ENCODE data around the gene MRE11. TPM values are rescaled to one million over a fixed set of nuclear protein-coding genes. Genes with fewer than 3 reads are reported as not detected.
A peak's percentile ranks its signal among the peaks of the same experiment; 100 is the strongest.

The MRE11 gene
- 16.7 TPM for total RNA-seq

DNA sequence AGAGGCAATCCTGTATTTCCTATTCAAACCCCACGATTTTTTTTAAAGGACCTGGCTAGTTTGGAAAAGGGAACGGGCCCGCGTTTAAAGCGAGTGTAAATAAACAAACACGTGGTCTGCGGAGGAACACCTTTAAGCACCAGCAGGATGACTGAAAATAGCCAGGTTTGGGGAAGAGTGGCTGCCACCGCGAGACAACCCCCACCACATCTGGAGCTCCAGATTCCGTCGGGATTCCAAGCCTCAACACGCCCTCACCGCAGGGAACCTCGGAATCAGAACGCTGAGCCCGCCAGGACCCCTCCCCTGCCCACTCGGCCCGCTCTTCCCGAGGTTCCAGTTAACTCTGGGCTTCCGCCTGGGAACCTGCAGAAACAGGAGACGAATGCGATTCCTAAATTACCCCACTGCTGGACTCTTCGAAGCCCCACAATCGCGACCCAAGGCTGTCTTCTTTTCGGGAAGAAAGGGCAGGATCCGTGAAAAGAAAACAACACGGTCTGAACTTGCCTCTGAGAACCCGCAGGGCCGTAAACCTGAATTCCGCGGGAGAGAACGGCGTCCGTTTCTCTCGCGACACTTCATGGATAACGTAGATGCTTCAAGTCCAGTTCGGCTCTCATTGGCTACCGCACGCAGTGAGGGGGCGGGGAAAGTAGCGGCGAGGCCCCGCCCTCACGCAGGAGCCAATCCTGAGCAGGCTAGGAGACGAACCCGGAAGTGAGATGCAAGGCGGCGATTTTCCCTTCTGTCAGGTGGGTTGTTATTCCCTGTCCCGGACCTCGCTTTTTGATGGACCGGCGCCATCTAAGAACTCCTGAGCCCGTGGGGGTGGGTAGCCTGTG lies at the start of gene MRE11, which contains the start of gene ANKRD49:
TSS of gene MRE11 (minus strand) at position 564 of the 845 bp plus-strand sequence. CDS start 1,043 bp downstream, outside the sequence.
TSS of gene ANKRD49 (plus strand) at position 704 of the 845 bp plus-strand sequence. CDS start 2,710 bp downstream, outside the sequence.
- peaks cover 12 to 28% (median 27%) of the 10 kb centered on the region in 3 donors for H3K36me3 ChIP-seq (ENCODE audit: control insufficient read depth in 3 of 3, insufficient read depth in 3 of 3, low read length in 3 of 3)
- H3K9me3 ChIP-seq (ENCODE audit: control insufficient read depth in 3 of 3, low read length in 3 of 3): no peaks in the 10 kb centered on the region
- H3K27ac ChIP-seq (ENCODE audit: low read depth, low read length): peak within 1 kb of the TSS; percentile 68
- peak within 1 kb of the TSS; percentile 91 to 97 (median 92) for H3K9ac ChIP-seq (ENCODE audit: low read depth in 1 of 3, low read length in 3 of 3)
- H3K4me3 ChIP-seq (ENCODE audit: low read length in 3 of 3): peak within 1 kb of the TSS; percentile 93 to 97 (median 96)
- peaks cover 8 to 12% (median 11%) of the 10 kb centered on the region in 3 donors for H3K4me1 ChIP-seq (ENCODE audit: control insufficient read depth in 3 of 3, insufficient read depth in 3 of 3, low read length in 3 of 3)
- no peaks in the 10 kb centered on the region for H3K27me3 ChIP-seq (ENCODE audit: control insufficient read depth in 3 of 3, insufficient read depth in 3 of 3, low read length in 3 of 3)

DNA sequence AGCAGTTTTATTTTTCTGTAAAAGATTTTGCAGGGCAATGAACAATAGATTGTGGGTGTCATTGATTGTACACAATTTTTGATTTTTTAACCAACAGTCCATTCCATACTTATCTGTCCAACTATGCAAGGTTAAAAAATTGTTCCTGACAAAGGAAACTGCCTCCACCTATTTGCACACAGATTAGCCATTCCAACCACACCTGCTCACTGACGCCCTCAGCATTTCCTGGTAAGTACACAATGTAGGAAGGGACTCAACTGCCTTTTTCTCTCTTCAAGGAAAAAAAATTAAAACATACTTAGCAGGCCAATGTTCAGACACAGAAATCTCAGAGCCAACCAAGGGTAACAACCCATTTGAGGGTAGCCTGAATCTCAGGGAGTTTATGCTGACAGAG lies 45.8 kb upstream of the MRE11 start:
- Histone ChIP-seq H3K4me3 (ENCODE audit: low read length in 3 of 3) (no peak overlapping the region), H3K27me3 (ENCODE audit: control insufficient read depth in 3 of 3, insufficient read depth in 3 of 3, low read length in 3 of 3) (peaks cover 0 to 2% (median 0%) of the 10 kb centered on the region in 3 donors), H3K36me3 (ENCODE audit: control insufficient read depth in 3 of 3, insufficient read depth in 3 of 3, low read length in 3 of 3) (no peaks in the 10 kb centered on the region), H3K4me1 (ENCODE audit: control insufficient read depth in 3 of 3, insufficient read depth in 3 of 3, low read length in 3 of 3) (peaks cover 0 to 5% (median under 1%) of the 10 kb centered on the region in 3 donors), H3K9ac (ENCODE audit: low read depth in 1 of 3, low read length in 3 of 3) (no peak overlapping the region), H3K27ac (ENCODE audit: low read depth, low read length) (no peak overlapping the region), H3K9me3 (ENCODE audit: control insufficient read depth in 3 of 3, low read length in 3 of 3) (no peaks in the 10 kb centered on the region)

DNA sequence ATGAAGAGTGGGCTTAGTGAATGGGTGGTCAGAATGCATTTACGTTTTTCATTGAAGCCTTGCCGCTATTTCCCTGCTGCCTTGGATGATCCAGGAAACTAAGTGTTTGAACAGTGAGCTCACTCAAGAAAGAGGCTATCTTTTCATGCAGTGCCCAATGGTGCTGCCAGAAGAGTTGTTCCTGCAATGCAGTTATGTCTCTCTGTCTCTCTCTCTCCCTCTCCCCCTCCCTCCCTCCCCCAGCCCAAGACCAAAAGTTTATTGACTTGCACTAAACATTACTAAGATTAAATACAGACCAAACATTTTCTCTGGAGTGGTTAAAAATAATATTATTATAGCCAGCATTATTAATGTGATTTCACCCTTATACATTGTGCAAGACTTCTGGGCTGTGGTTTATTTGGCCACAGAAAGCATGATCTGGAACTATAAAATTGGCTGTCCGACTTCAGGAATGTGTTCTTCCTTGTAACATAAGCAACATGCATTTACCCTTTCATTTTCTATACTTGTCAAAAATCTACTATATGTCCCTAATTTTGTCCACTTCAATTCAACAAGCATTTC lies 43.5 kb upstream of the MRE11 start:
- H3K27ac ChIP-seq (ENCODE audit: low read depth, low read length): no peak overlapping the region
- peaks cover 0 to 2% (median 0%) of the 10 kb centered on the region in 3 donors for H3K27me3 ChIP-seq (ENCODE audit: control insufficient read depth in 3 of 3, insufficient read depth in 3 of 3, low read length in 3 of 3)
- H3K4me3 ChIP-seq (ENCODE audit: low read length in 3 of 3): no peak overlapping the region
- no peak overlapping the region for H3K9ac ChIP-seq (ENCODE audit: low read depth in 1 of 3, low read length in 3 of 3)
- H3K9me3 ChIP-seq (ENCODE audit: control insufficient read depth in 3 of 3, low read length in 3 of 3): no peaks in the 10 kb centered on the region
- H3K36me3 ChIP-seq (ENCODE audit: control insufficient read depth in 3 of 3, insufficient read depth in 3 of 3, low read length in 3 of 3): no peaks in the 10 kb centered on the region
- H3K4me1 ChIP-seq (ENCODE audit: control insufficient read depth in 3 of 3, insufficient read depth in 3 of 3, low read length in 3 of 3): no peaks in the 10 kb centered on the region

DNA sequence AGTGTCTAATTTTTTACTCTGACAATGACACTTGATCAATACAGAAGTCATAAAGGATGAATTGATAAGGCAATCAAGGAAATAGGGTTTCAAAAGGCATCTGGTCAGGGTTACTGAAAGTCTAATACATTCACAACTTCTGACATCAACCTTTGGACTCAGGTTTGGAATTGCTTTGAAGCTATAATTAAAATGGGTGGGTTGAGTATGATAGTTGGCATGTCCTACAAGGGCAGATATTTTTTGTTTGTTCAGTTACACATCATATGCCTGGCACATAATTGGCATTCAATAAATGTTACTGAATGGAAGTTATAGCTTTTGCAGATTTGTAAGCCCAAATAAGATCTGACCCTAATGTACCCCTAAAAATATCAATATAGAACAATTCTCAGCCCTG lies 42.7 kb upstream of the MRE11 start:
- H3K27ac ChIP-seq (ENCODE audit: low read depth, low read length): no peak overlapping the region
- H3K36me3 ChIP-seq (ENCODE audit: control insufficient read depth in 3 of 3, insufficient read depth in 3 of 3, low read length in 3 of 3): no peaks in the 10 kb centered on the region
- H3K9me3 ChIP-seq (ENCODE audit: control insufficient read depth in 3 of 3, low read length in 3 of 3): no peaks in the 10 kb centered on the region
- H3K4me1 ChIP-seq (ENCODE audit: control insufficient read depth in 3 of 3, insufficient read depth in 3 of 3, low read length in 3 of 3): no peaks in the 10 kb centered on the region
- H3K4me3 ChIP-seq (ENCODE audit: low read length in 3 of 3): no peak overlapping the region
- no peak overlapping the region for H3K9ac ChIP-seq (ENCODE audit: low read depth in 1 of 3, low read length in 3 of 3)
- peaks cover 0 to 2% (median 0%) of the 10 kb centered on the region in 3 donors for H3K27me3 ChIP-seq (ENCODE audit: control insufficient read depth in 3 of 3, insufficient read depth in 3 of 3, low read length in 3 of 3)

DNA sequence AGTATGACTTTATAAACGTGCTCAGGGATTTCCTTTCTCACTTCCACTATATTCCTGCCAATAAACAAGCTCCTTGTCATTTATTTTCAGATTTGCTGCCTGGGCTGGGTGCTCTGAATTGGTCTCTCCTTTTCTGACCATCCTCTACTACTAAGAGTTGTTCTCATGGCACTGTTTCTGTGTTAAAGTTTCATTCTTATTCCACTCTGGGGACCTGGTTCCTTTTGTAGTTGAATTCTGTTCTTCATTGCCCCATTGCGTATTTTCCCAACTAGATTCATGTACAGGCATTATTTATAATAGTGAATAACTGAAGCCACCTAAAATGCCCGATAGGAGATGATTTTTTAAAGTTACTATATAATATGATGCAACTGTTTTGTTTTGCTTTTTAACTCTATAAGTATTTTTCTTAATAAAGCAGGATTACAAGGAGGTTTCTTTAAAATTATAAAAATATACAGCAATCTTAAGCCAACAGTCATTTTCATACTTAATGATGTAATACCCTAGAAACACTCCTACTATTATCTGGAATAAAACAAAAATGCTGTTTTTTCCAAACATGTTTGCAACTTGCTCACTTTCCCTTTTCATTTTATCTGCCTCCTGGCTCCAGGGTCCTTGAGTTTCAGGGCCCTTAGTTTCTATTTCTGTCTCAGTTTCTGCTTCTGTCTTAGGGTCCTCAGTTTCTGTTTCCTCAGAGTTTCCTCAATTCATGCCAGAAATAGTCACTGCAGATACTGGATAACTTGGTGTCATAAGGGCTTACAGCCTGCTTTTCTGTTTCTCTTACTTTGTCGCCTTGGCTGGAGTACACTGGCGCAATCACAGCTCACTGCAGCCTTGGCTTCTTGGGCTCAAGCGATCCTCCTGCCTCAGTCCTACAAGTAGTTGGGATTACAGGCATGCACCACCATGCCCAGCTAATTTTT lies 40.3 kb upstream of the MRE11 start:
- no peaks in the 10 kb centered on the region for H3K4me1 ChIP-seq (ENCODE audit: control insufficient read depth in 3 of 3, insufficient read depth in 3 of 3, low read length in 3 of 3)

DNA sequence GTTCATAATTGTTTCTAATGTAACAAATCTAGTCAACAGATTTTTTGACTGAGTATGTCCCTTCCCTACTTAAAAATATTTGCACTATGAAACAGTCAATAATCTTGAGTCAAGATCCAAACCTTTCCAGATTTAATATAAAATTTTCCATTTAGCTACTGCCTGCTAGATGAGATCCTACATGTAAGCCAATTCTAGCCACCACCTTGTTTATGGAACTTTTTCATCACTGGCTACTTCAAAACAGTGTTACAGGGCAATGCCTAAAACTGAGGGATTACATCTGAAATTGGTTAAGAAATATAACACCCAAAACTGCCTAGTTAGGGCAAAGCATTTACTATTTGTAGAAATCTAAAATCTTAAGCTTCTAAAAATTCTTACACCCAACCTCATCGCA lies 39.6 kb upstream of the MRE11 start:
- no peak overlapping the region for H3K9ac ChIP-seq (ENCODE audit: low read depth in 1 of 3, low read length in 3 of 3)
- no peaks in the 10 kb centered on the region for H3K9me3 ChIP-seq (ENCODE audit: control insufficient read depth in 3 of 3, low read length in 3 of 3)
- no peak overlapping the region for H3K4me3 ChIP-seq (ENCODE audit: low read length in 3 of 3)
- no peaks in the 10 kb centered on the region for H3K36me3 ChIP-seq (ENCODE audit: control insufficient read depth in 3 of 3, insufficient read depth in 3 of 3, low read length in 3 of 3)
- H3K4me1 ChIP-seq (ENCODE audit: control insufficient read depth in 3 of 3, insufficient read depth in 3 of 3, low read length in 3 of 3): no peaks in the 10 kb centered on the region
- peaks cover 0 to 2% (median 0%) of the 10 kb centered on the region in 3 donors for H3K27me3 ChIP-seq (ENCODE audit: control insufficient read depth in 3 of 3, insufficient read depth in 3 of 3, low read length in 3 of 3)
- H3K27ac ChIP-seq (ENCODE audit: low read depth, low read length): no peak overlapping the region

More for the DNA sequence above, 40.3 kb upstream of the MRE11 start:
- Histone ChIP-seq H3K27me3 (ENCODE audit: control insufficient read depth in 3 of 3, insufficient read depth in 3 of 3, low read length in 3 of 3) (peaks cover 0 to 2% (median 0%) of the 10 kb centered on the region in 3 donors), H3K9me3 (ENCODE audit: control insufficient read depth in 3 of 3, low read length in 3 of 3) (no peaks in the 10 kb centered on the region), H3K9ac (ENCODE audit: low read depth in 1 of 3, low read length in 3 of 3) (no peak overlapping the region), H3K4me3 (ENCODE audit: low read length in 3 of 3) (no peak overlapping the region), H3K27ac (ENCODE audit: low read depth, low read length) (peak overlapping the region; percentile 19), H3K36me3 (ENCODE audit: control insufficient read depth in 3 of 3, insufficient read depth in 3 of 3, low read length in 3 of 3) (no peaks in the 10 kb centered on the region)

DNA sequence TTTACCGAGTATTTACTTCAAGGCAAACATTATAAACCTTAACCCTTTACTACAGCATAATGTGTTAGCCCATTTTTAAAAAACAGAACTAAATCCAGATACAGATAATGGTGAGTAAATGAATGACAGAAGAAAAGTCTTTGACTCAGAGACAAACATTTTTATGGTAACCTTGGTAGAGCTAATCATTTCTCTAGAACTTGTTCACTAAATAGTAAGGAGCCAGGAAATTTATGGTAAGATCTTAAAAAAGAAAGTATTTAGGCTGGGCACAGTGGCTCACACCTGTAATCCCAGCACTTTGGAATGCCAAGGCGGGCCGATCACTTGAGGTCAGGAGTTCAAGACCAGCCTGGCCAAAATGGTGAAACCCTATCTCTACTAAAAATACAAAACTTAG lies 38.6 kb upstream of the MRE11 start:
- no peak overlapping the region for H3K9ac ChIP-seq (ENCODE audit: low read depth in 1 of 3, low read length in 3 of 3)
- no peaks in the 10 kb centered on the region for H3K36me3 ChIP-seq (ENCODE audit: control insufficient read depth in 3 of 3, insufficient read depth in 3 of 3, low read length in 3 of 3)
- H3K4me1 ChIP-seq (ENCODE audit: control insufficient read depth in 3 of 3, insufficient read depth in 3 of 3, low read length in 3 of 3): no peaks in the 10 kb centered on the region
- no peak overlapping the region for H3K4me3 ChIP-seq (ENCODE audit: low read length in 3 of 3)
- peaks cover 0 to 2% (median 2%) of the 10 kb centered on the region in 3 donors for H3K27me3 ChIP-seq (ENCODE audit: control insufficient read depth in 3 of 3, insufficient read depth in 3 of 3, low read length in 3 of 3)
- H3K9me3 ChIP-seq (ENCODE audit: control insufficient read depth in 3 of 3, low read length in 3 of 3): no peaks in the 10 kb centered on the region
- no peak overlapping the region for H3K27ac ChIP-seq (ENCODE audit: low read depth, low read length)

DNA sequence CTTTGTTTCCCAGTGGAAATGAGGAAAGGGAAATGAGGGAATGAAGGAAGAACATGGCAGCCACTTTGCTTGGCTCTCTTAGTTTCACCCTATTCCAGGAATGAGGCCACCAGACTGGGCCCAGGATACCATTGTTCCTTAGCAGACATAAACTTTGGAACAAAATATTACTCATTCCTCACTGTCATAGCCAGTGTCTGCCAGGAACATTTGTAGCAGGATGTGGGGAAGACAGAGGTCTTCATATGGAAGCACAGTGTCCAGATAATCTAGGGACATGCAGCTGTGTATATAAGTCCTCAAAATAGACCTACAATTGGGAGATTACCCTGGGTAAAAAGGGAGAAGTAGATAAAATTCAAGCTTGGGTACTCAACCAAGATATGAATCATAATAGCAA lies 34.9 kb upstream of the MRE11 start:
- Histone ChIP-seq H3K27me3 (ENCODE audit: control insufficient read depth in 3 of 3, insufficient read depth in 3 of 3, low read length in 3 of 3) (peaks cover 0 to 2% (median 0%) of the 10 kb centered on the region in 3 donors), H3K4me3 (ENCODE audit: low read length in 3 of 3) (no peak overlapping the region), H3K27ac (ENCODE audit: low read depth, low read length) (no peak overlapping the region), H3K9ac (ENCODE audit: low read depth in 1 of 3, low read length in 3 of 3) (no peak overlapping the region), H3K9me3 (ENCODE audit: control insufficient read depth in 3 of 3, low read length in 3 of 3) (no peaks in the 10 kb centered on the region), H3K36me3 (ENCODE audit: control insufficient read depth in 3 of 3, insufficient read depth in 3 of 3, low read length in 3 of 3) (no peaks in the 10 kb centered on the region), H3K4me1 (ENCODE audit: control insufficient read depth in 3 of 3, insufficient read depth in 3 of 3, low read length in 3 of 3) (no peaks in the 10 kb centered on the region)

DNA sequence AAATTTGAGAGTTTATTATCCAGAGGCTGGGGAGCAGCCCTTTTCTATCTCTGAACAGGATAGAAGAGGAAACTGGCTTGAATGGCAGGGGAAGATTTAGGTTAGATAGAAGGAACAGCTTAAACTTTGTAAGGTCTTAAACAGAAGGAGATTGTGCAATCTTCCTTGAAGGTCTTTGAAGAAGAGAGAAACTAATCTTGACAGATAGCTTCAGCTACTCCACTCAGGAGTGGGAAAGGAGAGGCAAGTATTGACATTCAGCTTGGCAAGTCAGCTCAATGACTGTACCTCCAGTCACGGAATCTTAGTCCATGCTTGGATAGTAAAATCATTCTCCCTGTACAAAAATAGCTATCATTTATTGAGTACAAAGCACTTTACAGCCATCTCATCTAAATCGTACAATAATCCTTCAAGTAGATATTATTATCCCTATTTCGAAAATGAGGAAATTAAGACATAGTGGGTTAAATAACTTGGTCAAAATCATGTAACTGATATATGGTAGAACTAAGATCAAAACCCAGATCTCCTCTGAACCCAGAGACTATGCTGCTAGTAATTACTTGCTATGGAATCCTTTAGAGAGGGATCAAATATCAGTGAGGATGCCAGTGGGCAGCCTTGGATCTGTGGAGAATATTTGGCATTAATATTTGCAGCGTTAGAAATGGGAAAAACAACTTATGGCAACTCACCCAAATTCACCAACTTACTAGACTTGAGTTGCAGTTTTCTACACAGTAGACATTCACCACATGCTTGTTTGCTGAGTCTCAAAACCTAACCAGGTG lies 33.2 kb upstream of the MRE11 start:
- H3K36me3 ChIP-seq (ENCODE audit: control insufficient read depth in 3 of 3, insufficient read depth in 3 of 3, low read length in 3 of 3): no peaks in the 10 kb centered on the region
- no peaks in the 10 kb centered on the region for H3K9me3 ChIP-seq (ENCODE audit: control insufficient read depth in 3 of 3, low read length in 3 of 3)
- no peak overlapping the region for H3K27ac ChIP-seq (ENCODE audit: low read depth, low read length)
- no peak overlapping the region for H3K9ac ChIP-seq (ENCODE audit: low read depth in 1 of 3, low read length in 3 of 3)
- no peaks in the 10 kb centered on the region for H3K4me1 ChIP-seq (ENCODE audit: control insufficient read depth in 3 of 3, insufficient read depth in 3 of 3, low read length in 3 of 3)
- H3K27me3 ChIP-seq (ENCODE audit: control insufficient read depth in 3 of 3, insufficient read depth in 3 of 3, low read length in 3 of 3): peaks cover 0 to 2% (median 0%) of the 10 kb centered on the region in 3 donors
- H3K4me3 ChIP-seq (ENCODE audit: low read length in 3 of 3): no peak overlapping the region
